ENCODE data around the gene KRT34.

KRT34 gene

GRCh38 chr17:41403404-41404023 lies 21.4 kb upstream of the KRT34 start:
- Histone ChIP-seq H3K4me1 (ENCODE audit: low read length) (no peaks in the 10 kb centered on the region), H3K79me2 (ENCODE audit: low read length) (no peaks in the 10 kb centered on the region), H3K9me3 (ENCODE audit: insufficient read depth, low read length) (no peaks in the 10 kb centered on the region), H3K36me3 (replicated peaks; ENCODE audit: low read depth, low read length) (no peaks in the 10 kb centered on the region), H2AFZ (ENCODE audit: low read depth, low read length) (no peak overlapping the region), H3K4me2 (ENCODE audit: low read length) (no peak overlapping the region), H3K4me3 (ENCODE audit: low read length) (no peak overlapping the region), H3K9ac (ENCODE audit: low read length) (no peak overlapping the region), H3K27me3 (ENCODE audit: low read depth, low read length) (peaks cover 13% of the 10 kb centered on the region), H4K20me1 (ENCODE audit: insufficient read depth, low read length) (no peaks in the 10 kb centered on the region), H3K27ac (ENCODE audit: low read length) (no peak overlapping the region)
- TF ChIP-seq EZH2phosphoT487 (IDR thresholded peaks at IDR 0.05; ENCODE audit: low read depth): no peak
- TF ChIP-seq, protein P1, sequence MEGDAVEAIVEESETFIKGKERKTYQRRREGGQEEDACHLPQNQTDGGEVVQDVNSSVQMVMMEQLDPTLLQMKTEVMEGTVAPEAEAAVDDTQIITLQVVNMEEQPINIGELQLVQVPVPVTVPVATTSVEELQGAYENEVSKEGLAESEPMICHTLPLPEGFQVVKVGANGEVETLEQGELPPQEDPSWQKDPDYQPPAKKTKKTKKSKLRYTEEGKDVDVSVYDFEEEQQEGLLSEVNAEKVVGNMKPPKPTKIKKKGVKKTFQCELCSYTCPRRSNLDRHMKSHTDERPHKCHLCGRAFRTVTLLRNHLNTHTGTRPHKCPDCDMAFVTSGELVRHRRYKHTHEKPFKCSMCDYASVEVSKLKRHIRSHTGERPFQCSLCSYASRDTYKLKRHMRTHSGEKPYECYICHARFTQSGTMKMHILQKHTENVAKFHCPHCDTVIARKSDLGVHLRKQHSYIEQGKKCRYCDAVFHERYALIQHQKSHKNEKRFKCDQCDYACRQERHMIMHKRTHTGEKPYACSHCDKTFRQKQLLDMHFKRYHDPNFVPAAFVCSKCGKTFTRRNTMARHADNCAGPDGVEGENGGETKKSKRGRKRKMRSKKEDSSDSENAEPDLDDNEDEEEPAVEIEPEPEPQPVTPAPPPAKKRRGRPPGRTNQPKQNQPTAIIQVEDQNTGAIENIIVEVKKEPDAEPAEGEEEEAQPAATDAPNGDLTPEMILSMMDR (IDR thresholded peaks at IDR 0.05; ENCODE audit: low read depth, low read length): no peak

GRCh38 chr17:41402161-41402560 lies 20.1 kb upstream of the KRT34 start:
- no peaks in the 10 kb centered on the region for H3K79me2 ChIP-seq (ENCODE audit: low read length)
- no peak overlapping the region for H3K27ac ChIP-seq (ENCODE audit: low read length)
- no peaks in the 10 kb centered on the region for H3K9me3 ChIP-seq (ENCODE audit: insufficient read depth, low read length)
- H3K4me1 ChIP-seq (ENCODE audit: low read length): no peaks in the 10 kb centered on the region
- no peaks in the 10 kb centered on the region for H4K20me1 ChIP-seq (ENCODE audit: insufficient read depth, low read length)
- peaks cover 13% of the 10 kb centered on the region for H3K27me3 ChIP-seq (ENCODE audit: low read depth, low read length)
- no peak overlapping the region for H3K4me2 ChIP-seq (ENCODE audit: low read length)
- H3K9ac ChIP-seq (ENCODE audit: low read length): no peak overlapping the region
- no peak overlapping the region for H3K4me3 ChIP-seq (ENCODE audit: low read length)
- no peaks in the 10 kb centered on the region for H3K36me3 ChIP-seq (replicated peaks; ENCODE audit: low read depth, low read length)
- TF ChIP-seq EZH2phosphoT487 (IDR thresholded peaks at IDR 0.05; ENCODE audit: low read depth): no peak
- TF ChIP-seq, protein P1 (IDR thresholded peaks at IDR 0.05; ENCODE audit: low read depth, low read length): no peak
- no peak overlapping the region for H2AFZ ChIP-seq (ENCODE audit: low read depth, low read length)

DNA sequence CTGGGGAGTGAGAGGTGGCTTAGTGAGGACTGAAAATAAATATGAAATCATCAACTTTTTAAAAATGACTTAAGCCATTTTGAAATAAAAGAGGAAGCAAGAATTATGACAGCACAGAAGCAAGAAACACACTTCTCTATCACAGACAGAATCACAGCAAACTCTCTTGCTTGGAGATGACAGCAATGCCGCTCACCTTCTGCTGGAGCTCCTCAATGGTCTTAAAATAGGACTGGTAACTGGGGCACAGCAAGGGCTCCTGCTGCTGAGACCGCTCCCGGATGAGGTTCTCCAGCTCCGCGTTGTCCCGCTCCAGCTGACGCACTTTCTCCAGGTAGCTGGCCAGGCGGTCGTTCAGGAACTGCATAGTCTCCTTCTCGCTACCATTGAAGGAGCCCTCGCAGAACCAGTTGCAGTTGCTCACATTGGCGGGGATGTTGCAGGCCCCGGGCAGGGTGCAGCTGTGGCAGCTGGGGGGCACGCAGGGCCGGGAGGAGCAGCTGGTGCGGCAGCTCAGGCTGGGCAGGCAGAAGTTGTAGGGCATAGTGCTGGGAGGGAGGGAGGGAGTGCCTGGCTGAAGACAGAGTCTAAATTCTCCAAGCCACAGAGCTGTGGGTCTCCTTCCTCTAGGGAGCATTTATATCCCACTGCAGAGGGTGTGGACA lies 15.0 kb upstream of the KRT34 start, which contains the start of gene KRT31:
KRT31 (minus strand) TSS at position 613 of the 665 bp plus-strand sequence; CDS start at position 544, 69 bp downstream.
- Histone ChIP-seq H3K4me2 (ENCODE audit: low read length) (no peak within 1 kb of the TSS), H2AFZ (ENCODE audit: low read depth, low read length) (no peak within 1 kb of the TSS), H3K4me3 (ENCODE audit: low read length) (no peak within 1 kb of the TSS), H4K20me1 (ENCODE audit: insufficient read depth, low read length) (no peaks in the 10 kb centered on the region), H3K36me3 (replicated peaks; ENCODE audit: low read depth, low read length) (no peaks in the 10 kb centered on the region), H3K79me2 (ENCODE audit: low read length) (no peaks in the 10 kb centered on the region), H3K9me3 (ENCODE audit: insufficient read depth, low read length) (no peaks in the 10 kb centered on the region), H3K27me3 (ENCODE audit: low read depth, low read length) (peaks cover 15% of the 10 kb centered on the region), H3K9ac (ENCODE audit: low read length) (no peak within 1 kb of the TSS), H3K27ac (ENCODE audit: low read length) (no peak within 1 kb of the TSS), H3K4me1 (ENCODE audit: low read length) (no peaks in the 10 kb centered on the region)
- TF ChIP-seq EZH2phosphoT487 (IDR thresholded peaks at IDR 0.05; ENCODE audit: low read depth): no peak
- TF ChIP-seq, protein P1 (IDR thresholded peaks at IDR 0.05; ENCODE audit: low read depth, low read length): no peak

DNA sequence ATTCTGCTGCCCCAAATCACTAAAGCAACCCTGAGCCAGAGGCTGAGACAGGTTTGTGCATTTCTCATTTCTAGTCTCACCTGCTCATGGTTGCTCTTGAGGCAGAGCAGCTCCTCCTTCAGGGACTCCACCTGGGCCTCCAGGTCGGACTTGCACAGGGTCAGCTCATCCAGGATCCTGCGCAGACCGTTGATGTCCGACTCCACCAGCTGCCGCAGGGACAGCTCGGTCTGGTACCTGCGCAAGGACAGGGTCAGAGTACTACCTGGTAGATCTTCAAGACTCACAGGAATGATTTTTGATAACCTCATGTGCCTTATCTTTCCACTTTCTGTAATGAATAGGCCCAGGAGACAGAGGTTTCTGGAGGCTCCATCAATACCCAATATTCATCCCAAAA lies 14.2 kb upstream of the KRT34 start:
- Histone ChIP-seq H4K20me1 (ENCODE audit: insufficient read depth, low read length) (no peaks in the 10 kb centered on the region), H3K27me3 (ENCODE audit: low read depth, low read length) (peaks cover 21% of the 10 kb centered on the region), H3K9ac (ENCODE audit: low read length) (no peak overlapping the region), H3K9me3 (ENCODE audit: insufficient read depth, low read length) (no peaks in the 10 kb centered on the region), H3K4me2 (ENCODE audit: low read length) (no peak overlapping the region), H2AFZ (ENCODE audit: low read depth, low read length) (no peak overlapping the region), H3K4me1 (ENCODE audit: low read length) (no peaks in the 10 kb centered on the region), H3K36me3 (replicated peaks; ENCODE audit: low read depth, low read length) (no peaks in the 10 kb centered on the region), H3K4me3 (ENCODE audit: low read length) (no peak overlapping the region), H3K79me2 (ENCODE audit: low read length) (no peaks in the 10 kb centered on the region), H3K27ac (ENCODE audit: low read length) (no peak overlapping the region)
- TF ChIP-seq, protein P1 (IDR thresholded peaks at IDR 0.05; ENCODE audit: low read depth, low read length): no peak
- TF ChIP-seq EZH2phosphoT487 (IDR thresholded peaks at IDR 0.05; ENCODE audit: low read depth): no peak
